GM15510 (cell line): Measurements from ENCODE around the gene ATP10D.

Source experiments
- POLR2A ChIP-seq: IDR thresholded peaks from 3 replicates; pipeline ENCODE4 v1.6.1; 2011; ENCODE audit warnings: borderline replicate concordance; ENCODE audit not compliant: insufficient read length; ENCODE audit errors: extremely low read depth

The ATP10D gene

GRCh38 chr4:47538825-47539154 is 53.7 kb downstream of the ATP10D start:
- no peak for TF ChIP-seq POLR2A

- no peak for TF ChIP-seq POLR2A
Observed at GRCh38 chr4:47543331-47543730, 58.3 kb downstream of the ATP10D start.

GRCh38 chr4:47550899-47551548 is 65.9 kb downstream of the ATP10D start:
- TF ChIP-seq POLR2A: no peak

- no peak for TF ChIP-seq POLR2A
Observed at GRCh38 chr4:47551682-47552081, 66.6 kb downstream of the ATP10D start.

GRCh38 chr4:47553329-47554125 is 68.5 kb downstream of the ATP10D start:
- TF ChIP-seq POLR2A: no peak

- TF ChIP-seq POLR2A: no peak
Observed at GRCh38 chr4:47557255-47557654, 72.2 kb downstream of the ATP10D start.

- TF ChIP-seq POLR2A: no peak
Observed at GRCh38 chr4:47560682-47561081, 75.6 kb downstream of the ATP10D start.

GRCh38 chr4:47561331-47561730 is 76.3 kb downstream of the ATP10D start:
- no peak for TF ChIP-seq POLR2A

- no peak for TF ChIP-seq POLR2A
Observed at GRCh38 chr4:47562297-47562696, 77.2 kb downstream of the ATP10D start.

GRCh38 chr4:47566566-47566965 is 81.5 kb downstream of the ATP10D start:
- TF ChIP-seq POLR2A: no peak

GRCh38 chr4:47566969-47567368 is 81.9 kb downstream of the ATP10D start:
- TF ChIP-seq POLR2A: no peak

- no peak for TF ChIP-seq POLR2A
Observed at GRCh38 chr4:47567511-47567910, 82.4 kb downstream of the ATP10D start.

- no peak for TF ChIP-seq POLR2A
Observed at GRCh38 chr4:47570816-47571215, 85.7 kb downstream of the ATP10D start.

- TF ChIP-seq POLR2A: no peak
Observed at GRCh38 chr4:47572981-47573380, 87.9 kb downstream of the ATP10D start.

- TF ChIP-seq POLR2A: no peak
Observed at GRCh38 chr4:47577779-47578553, 92.9 kb downstream of the ATP10D start.
